GM20000 (cell line): ENCODE results near the gene SIT1.
A peak's percentile ranks its signal among the peaks of the same experiment; 100 is the strongest.

ENCODE experiments used
- DNase-seq: peaks from one replicate; pipeline ENCODE4 v3.0.0; 2012; ENCODE audit warnings: low spot score
- TF ChIP-seq, protein P1 (sequence below): IDR thresholded peaks from 2 replicates; pipeline ENCODE4 v1.5.1; 2012; ENCODE audit warnings: mild to moderate bottlenecking, control low read depth; ENCODE audit errors: extremely low read depth, missing control alignments

SIT1 gene

DNA sequence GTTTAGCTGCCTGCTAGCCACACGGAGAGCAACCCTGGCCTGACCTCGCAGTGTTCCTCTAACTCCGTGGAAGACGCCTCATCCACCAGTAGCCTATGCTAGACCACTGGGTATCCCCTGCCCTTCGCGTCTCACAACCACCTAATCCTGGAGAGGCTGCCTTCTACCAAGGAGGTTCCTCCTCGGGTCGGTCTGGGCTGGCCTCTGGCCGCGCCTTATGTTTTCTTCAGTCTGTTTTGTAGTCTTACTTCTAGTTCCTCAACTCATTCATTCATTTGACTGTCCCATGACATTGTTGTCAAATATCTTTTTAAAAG lies 40.6 kb upstream of the SIT1 start:
- no peak for DNase-seq
- TF ChIP-seq, protein P1, sequence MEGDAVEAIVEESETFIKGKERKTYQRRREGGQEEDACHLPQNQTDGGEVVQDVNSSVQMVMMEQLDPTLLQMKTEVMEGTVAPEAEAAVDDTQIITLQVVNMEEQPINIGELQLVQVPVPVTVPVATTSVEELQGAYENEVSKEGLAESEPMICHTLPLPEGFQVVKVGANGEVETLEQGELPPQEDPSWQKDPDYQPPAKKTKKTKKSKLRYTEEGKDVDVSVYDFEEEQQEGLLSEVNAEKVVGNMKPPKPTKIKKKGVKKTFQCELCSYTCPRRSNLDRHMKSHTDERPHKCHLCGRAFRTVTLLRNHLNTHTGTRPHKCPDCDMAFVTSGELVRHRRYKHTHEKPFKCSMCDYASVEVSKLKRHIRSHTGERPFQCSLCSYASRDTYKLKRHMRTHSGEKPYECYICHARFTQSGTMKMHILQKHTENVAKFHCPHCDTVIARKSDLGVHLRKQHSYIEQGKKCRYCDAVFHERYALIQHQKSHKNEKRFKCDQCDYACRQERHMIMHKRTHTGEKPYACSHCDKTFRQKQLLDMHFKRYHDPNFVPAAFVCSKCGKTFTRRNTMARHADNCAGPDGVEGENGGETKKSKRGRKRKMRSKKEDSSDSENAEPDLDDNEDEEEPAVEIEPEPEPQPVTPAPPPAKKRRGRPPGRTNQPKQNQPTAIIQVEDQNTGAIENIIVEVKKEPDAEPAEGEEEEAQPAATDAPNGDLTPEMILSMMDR: no peak

DNA sequence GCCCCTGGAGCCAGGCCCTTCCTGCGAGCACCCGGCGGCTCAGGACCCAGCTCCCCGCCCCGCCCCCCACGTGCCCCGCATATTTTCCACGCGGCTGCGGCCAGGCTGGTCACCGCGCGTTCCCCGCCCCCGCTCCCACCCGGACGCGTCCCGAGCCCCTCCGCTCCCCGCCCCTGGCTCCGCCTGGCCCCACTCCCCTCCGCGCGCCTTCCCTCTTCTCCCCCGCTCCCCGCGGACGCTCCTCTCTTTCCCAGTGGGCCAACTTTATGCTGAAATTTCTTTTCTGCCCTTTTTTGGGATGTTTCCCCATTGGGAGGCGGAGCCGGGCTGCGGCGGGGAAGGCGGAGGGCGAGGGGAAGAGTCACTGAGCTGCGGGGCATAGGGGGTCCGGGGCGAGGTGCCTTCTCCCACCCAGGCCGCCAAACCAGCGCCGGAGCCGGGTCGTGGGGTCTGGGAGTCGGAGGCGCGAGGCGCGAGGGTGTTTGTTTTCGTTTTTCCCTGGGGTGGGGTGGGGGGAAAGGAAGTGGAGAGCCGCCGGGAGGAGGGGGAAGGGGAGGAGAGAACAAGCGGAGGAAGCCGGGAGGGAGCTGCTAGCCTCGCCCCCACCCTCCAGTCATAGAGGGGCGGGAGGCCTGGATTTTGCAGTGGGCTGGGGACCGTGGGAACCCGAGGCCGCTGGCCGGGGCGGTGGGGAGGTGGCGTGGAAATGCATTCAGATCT lies 40.0 kb upstream of the SIT1 start:
- TF ChIP-seq, protein P1: no peak
- peak; percentile 71 for DNase-seq

DNA sequence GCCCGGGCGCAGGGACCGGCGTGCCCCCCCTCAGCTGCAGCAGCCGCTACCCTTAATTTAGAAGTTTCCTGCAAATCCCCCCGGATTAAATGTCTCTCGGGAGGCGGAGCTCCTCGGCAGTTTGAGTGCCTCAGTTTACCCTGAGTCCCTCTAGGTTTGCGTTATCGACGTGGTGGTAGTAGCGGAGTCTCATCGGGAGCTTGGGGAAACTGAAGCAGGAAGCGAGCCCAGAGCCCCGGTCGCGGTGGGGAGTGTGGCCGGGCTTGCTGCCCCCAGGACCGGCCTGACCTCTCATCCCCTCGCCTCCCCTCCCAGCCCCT lies 39.5 kb upstream of the SIT1 start:
- DNase-seq: peak; percentile 77
- TF ChIP-seq, protein P1: no peak

DNA sequence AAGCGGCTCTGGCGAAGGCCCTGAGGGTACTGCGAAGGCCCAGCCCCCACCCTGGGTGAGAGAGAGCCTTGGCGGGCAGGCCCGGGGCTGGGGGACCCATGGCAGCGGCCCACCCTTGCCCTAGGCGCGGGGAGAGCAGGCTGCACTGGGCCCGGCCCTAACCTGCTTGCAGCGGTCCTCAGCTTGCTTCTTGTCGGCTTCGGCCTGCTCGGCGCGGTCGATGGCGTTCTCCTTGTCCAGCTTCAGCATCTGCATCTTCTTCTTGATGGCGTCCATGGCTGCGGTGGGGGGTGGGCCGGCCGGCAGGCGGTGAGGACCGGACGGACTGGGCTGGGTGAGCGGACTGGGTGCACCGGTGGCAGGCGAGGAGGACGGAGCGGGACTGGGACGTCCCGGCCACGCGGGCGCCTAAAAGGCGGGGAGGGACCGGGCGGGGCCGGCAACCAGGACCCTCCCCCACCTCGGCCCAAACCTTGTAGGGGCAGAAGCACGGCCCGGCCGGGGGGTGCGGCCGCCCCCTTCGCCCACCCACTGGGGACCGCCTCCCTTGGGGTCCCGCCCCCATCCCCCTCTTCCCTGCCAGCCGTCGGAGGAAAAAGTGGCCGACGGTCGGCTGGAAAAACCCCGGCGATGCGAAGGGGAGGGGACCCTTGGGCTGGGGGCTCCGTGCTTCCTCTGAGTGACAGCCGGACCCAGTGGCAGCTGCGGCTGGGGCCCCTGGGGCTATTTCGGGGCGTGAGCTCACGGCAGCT lies 39.0 kb upstream of the SIT1 start, which contains the start of gene TPM2:
Gene TPM2 (minus strand): TSS at position 384 of the 752 bp plus-strand sequence. CDS start 108 bp downstream, at position 276.
- TF ChIP-seq, protein P1: no peak
- DNase-seq: peak; percentile 72

DNA sequence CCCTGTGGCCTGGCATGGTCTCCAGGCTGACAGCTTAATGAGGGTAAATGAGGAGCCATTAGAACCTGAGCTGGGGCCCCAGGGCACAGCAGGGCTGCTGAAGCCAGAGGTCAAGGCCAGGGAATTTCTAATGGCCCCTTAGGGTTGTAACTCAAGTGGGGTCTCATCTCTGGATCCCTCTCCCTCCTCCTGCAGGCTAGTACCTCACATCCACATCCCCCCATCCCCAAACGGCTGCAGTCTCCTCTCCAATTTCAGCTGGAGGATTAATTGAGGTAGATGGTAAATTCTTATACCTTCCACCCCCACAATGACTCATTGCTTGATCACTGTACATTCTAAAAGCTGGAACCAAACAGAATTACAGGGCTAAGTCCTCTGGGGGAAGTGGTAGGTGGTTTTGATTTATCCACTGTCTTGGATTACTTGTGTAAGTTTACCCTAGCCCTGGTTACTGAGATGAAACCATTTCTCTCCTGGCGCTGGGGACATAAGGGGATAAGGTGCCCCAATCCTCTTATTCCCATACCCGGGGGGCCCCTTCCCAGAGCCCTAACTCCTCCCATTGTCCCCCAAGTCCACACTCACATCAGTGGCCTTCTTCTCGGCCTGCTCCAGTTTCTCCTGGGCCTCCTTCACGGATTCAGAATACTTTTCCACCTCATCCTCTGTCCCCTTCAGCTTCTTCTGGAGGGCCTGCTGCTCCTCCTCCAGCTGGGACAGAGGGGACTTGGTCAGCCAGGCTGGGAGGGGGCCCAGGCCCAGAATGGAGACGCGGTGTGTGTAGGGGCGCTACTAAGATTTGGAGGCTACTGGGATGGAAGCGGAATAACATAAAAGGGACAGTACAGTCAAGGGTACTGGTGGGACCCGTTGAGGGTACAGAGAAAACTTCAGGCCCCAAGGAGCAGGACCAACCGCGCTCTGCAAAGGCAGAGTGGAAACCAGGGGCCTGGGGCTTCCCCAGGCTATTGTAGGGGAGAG lies 38.1 kb upstream of the SIT1 start:
- TF ChIP-seq, protein P1: no peak
- DNase-seq: no peak

GRCh38 chr9:35687972-35688557 lies 37.3 kb upstream of the SIT1 start:
- TF ChIP-seq, protein P1: no peak
- no peak for DNase-seq
